HG03064 (cell line): ENCODE results near the gene RUBCN.
A peak's percentile ranks its signal among the peaks of the same experiment; 100 is the strongest.
"Not testable (repeated sequence)": the region's sequence is repeated elsewhere in the genome, so short reads cannot be mapped to it uniquely, and the experiment has no call there.

ENCODE experiments used
- ATAC-seq: cut with Tn5 transposase; IDR thresholded peaks from one replicate; pipeline ENCODE4 v1.9.1; 2021; ENCODE audit warnings: low read depth; ENCODE audit not compliant: unreplicated experiment

Gene RUBCN

GRCh38 chr3:197736010-197736490 is 654 bp downstream of the RUBCN start:
- no peak for ATAC-seq

DNA sequence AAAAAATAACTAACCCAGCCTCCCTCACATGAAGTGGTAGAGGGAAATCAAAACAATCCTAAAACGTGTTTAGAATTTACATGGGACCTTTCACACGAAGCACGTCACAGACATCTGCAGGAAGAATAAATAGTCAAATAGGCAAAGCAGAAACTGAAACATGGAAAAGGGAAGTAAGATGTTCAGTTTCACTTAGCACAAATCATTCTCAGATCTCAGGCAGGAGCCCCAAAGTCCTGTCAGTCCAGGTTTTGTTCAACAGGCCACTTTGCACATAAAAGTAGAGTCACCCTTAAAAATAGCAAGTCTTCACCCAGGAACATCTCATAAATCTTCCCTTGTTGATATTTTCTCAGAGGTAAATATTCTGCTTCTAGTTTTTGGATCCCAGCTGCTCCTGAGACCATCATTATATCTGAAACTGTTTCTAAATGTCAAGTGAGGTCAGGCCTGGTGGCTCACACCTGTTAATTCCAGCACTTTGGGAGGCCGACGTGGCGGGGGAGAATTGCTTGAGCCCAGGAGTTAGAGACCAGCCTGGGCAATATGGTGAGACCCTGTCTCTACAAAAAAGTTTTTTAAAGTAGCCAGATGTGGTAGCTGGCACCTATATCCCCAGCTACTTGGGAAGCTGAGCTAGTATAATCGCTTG is 1.9 kb downstream of the RUBCN start:
- ATAC-seq, result peak; percentile 48

GRCh38 chr3:197733042-197733441 is 3.7 kb downstream of the RUBCN start:
- no peak for ATAC-seq

- ATAC-seq, result not testable (repeated sequence)
Observed at GRCh38 chr3:197731483-197731882, 5.2 kb downstream of the RUBCN start.

DNA sequence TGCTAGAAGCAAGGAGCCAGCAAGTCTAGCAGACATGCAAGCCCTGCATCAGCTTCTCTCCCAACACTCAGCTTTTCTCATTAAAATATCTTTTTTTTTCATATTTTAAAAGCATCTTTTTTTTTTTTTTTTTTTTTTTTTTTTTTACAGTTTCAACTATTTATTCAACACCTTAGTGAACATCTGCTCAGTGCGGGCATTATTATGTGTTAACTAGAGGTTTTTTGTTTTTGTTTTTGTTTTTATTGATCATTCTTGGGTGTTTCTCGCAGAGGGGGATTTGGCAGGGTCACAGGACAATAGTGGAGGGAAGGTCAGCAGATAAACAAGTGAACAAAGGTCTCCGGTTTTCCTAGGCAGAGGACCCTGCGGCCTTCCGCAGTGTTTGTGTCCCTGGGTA is 5.9 kb downstream of the RUBCN start:
- not testable (repeated sequence) for ATAC-seq

GRCh38 chr3:197730200-197730599 is 6.5 kb downstream of the RUBCN start:
- no peak for ATAC-seq

- ATAC-seq, result no peak
Observed at GRCh38 chr3:197728487-197728886, 8.2 kb downstream of the RUBCN start.

DNA sequence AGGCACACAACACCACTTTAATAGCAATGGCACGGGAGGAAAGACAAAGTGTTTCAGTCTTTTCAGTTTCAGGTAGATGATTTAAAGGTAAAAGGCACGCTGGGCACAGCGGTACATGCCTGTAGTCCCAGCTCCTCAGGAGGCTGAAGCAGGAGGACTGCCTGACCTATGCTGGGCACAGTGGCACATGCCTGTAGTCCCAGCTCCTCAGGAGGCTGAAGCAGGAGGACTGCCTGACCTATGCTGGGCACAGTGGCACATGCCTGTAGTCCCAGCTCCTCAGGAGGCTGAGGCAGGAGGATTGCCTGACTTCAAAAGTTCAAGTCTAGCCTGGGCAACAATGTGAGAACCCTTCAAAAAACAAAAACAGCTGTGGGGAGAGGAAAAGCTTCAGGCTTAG is 8.8 kb downstream of the RUBCN start:
- not testable (repeated sequence) for ATAC-seq

GRCh38 chr3:197722734-197723133 is 14.0 kb downstream of the RUBCN start:
- ATAC-seq, result no peak

- ATAC-seq, result no peak
Observed at GRCh38 chr3:197720694-197721093, 16.0 kb downstream of the RUBCN start.

DNA sequence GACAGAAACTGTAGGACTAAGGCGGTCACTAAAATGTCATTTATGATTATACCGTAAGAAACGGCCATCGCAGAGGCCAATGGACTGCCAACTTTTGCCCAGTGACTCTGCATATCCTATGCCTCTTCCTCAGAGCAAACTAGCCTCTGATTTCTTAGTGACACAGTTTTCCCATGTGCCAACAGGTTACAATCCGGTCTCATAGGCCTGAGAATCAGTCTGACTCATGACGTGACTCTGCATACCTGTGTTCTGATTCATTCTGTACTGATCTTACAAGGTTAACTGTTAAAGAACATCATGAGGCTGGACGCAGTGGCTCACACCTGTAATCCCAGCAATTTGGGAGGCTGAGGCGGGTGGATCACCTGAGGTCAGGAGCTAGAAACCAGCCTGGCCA is 17.8 kb downstream of the RUBCN start:
- ATAC-seq, result no peak

- ATAC-seq, result no peak
Observed at GRCh38 chr3:197714251-197714650, 22.5 kb downstream of the RUBCN start.

GRCh38 chr3:197713477-197713822 is 23.3 kb downstream of the RUBCN start:
- ATAC-seq, result peak; percentile 22

DNA sequence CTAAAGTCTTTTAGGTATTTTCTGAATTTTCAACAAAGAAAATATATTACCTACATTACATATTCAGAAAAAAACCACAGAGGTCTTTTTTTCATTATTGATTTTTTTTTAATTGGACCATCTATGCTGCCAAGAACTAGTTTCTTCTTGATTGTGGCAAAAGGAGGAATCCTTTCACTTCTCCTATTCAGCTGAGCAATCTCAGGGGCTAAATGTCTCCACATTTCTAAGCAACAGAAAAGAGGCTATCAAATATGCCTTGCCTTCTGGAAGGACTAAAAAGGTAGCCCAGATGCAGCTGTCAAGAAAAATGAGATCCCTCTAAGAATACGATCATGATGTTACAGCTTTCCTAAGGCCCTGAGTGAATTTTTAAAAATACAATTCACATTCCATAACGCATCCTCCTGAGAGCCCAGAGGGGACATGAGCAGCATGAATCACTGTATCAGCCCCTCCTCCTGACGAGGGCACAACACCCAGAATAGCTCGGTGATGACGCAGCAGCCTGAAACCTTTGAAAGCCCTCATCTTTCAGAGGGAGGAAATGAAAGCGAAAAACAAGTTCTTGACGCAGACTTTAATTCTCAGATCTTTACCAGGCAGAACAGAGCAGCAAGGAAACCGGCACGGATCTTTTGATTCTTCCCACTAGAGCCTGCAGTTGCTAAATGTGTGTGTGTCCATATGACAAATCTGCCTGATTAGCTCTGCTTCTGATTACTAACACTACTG is 24.6 kb downstream of the RUBCN start:
- ATAC-seq, result peak; percentile 86

DNA sequence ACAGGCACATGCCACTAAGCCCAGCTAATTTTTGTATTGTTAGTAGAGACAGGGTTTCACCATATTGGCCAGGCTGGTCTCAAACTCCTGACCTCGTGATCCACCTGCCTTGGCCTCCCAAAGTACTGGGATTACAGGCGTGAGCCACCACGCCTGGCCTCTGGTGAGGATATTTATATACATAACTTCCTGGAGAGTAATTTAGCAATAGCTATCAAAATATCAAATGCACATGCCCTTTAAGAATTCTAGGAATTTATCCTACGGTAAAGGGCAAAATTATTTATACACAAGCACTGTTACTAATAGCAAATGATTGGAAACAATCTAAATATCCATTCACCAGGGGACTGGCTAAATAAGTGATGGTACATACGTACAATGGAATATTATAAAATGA is 25.7 kb downstream of the RUBCN start:
- not testable (repeated sequence) for ATAC-seq

GRCh38 chr3:197709135-197709534 is 27.6 kb downstream of the RUBCN start:
- ATAC-seq, result no peak

DNA sequence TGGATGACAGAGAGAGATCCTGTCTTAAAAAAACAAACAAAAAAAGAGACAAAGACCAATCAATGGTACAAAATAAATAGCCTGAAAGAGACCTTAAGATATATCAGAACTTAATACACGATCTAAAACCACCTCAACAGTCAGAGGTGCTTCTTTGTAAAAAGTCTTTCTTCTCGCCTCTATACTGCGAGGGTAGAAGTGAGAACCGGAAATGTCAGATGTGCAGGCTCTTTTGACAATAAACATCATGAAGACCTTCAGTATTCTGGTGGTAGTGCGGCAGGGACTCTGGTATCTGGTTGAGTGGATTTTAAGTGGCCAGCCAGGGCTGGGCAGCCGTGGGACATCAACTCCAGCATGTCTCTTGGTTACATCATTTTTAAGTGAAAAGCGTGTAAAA is 30.0 kb downstream of the RUBCN start:
- ATAC-seq, result no peak

- no peak for ATAC-seq
Observed at GRCh38 chr3:197701841-197702240, 34.9 kb downstream of the RUBCN start.

- ATAC-seq, result no peak
Observed at GRCh38 chr3:197700095-197700494, 36.6 kb downstream of the RUBCN start.

DNA sequence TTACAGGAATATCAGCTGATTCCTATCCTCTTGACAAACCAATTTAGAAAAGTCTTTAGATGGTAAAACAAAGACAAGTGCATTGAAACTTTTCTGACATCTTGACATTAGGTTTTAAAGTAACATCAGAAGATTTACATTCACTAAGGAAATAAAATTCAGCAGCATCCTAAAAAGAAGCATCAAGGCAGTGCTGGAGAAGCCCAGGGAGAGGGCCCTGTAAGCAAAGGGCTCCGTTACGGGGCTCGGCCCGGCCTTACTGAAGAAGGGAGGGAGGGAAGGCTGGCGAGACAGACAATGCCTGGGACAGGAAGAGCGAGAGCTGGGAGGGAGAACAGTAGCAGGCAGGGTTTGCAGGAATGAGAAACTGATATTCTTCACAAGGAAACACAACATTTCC is 39.3 kb downstream of the RUBCN start:
- ATAC-seq, result no peak

GRCh38 chr3:197694251-197694650 is 42.5 kb downstream of the RUBCN start:
- ATAC-seq, result no peak

DNA sequence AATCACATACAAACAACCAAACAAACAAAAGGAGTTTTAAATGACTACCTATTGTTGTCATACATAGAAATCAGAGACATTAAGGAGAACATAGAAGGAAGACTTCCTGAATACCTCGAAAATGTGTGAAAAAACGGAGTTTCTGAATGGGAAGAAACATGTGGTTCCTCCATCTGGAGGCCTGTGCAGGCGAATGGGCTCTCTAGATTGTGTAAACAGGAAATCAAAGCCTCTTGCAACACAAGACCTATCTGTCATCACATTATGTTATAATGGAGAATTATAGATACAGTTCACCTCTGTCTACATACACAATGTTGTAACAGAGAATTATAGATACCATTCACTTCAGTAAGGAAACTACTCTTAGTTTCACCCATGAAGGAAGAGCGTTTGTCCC is 44.1 kb downstream of the RUBCN start:
- ATAC-seq, result no peak
